HG02981 (cell line): Measurements from ENCODE around the gene KLHL29.
A peak's percentile ranks its signal among the peaks of the same experiment; 100 is the strongest.

Experiments
- ATAC-seq: cut with Tn5 transposase; IDR thresholded peaks from one replicate; pipeline ENCODE4 v1.9.1; 2021; ENCODE audit warnings: mild to moderate bottlenecking, moderate library complexity; ENCODE audit not compliant: unreplicated experiment

Gene KLHL29

GRCh38 chr2:23446916-23447315, 61.9 kb downstream of the KLHL29 start:
- no peak for ATAC-seq

GRCh38 chr2:23447405-23447804, 62.4 kb downstream of the KLHL29 start:
- no peak for ATAC-seq

- ATAC-seq, result no peak
These were observed 63.9 kb downstream of the KLHL29 start for GRCh38 chr2:23448906-23449305.

- ATAC-seq, result peak; percentile 80
These were observed 64.4 kb downstream of the KLHL29 start for GRCh38 chr2:23449413-23449812.

GRCh38 chr2:23449831-23450331, 64.9 kb downstream of the KLHL29 start:
- ATAC-seq, result no peak

GRCh38 chr2:23452372-23452771, 67.4 kb downstream of the KLHL29 start:
- ATAC-seq, result no peak

GRCh38 chr2:23452853-23453420, 68.0 kb downstream of the KLHL29 start:
- ATAC-seq, result peak; percentile 66

- ATAC-seq, result no peak
These were observed 68.5 kb downstream of the KLHL29 start for GRCh38 chr2:23453432-23453831.

- ATAC-seq, result no peak
These were observed 69.0 kb downstream of the KLHL29 start for GRCh38 chr2:23453836-23454460.

GRCh38 chr2:23454501-23455120, 69.6 kb downstream of the KLHL29 start:
- ATAC-seq, result no peak

- ATAC-seq, result no peak
These were observed 71.4 kb downstream of the KLHL29 start for GRCh38 chr2:23456396-23456795.

- ATAC-seq, result no peak
These were observed 72.1 kb downstream of the KLHL29 start for GRCh38 chr2:23456881-23457760.

GRCh38 chr2:23457990-23458682, 73.2 kb downstream of the KLHL29 start:
- no peak for ATAC-seq

GRCh38 chr2:23459032-23459431, 74.1 kb downstream of the KLHL29 start:
- no peak for ATAC-seq

GRCh38 chr2:23460228-23460627, 75.2 kb downstream of the KLHL29 start:
- peak; percentile 48 for ATAC-seq

- ATAC-seq, result no peak
These were observed 76.0 kb downstream of the KLHL29 start for GRCh38 chr2:23460993-23461392.

- no peak for ATAC-seq
These were observed 79.2 kb downstream of the KLHL29 start for GRCh38 chr2:23464156-23464555.

- ATAC-seq, result no peak
These were observed 80.0 kb downstream of the KLHL29 start for GRCh38 chr2:23464905-23465537.

- no peak for ATAC-seq
These were observed 81.0 kb downstream of the KLHL29 start for GRCh38 chr2:23465936-23466335.

- no peak for ATAC-seq
These were observed 82.6 kb downstream of the KLHL29 start for GRCh38 chr2:23467618-23468017.
